DMS 273 (cell line): ENCODE data around the gene MRPL2.
"Not testable (repeated sequence)": the region's sequence is repeated elsewhere in the genome, so short reads cannot be mapped to it uniquely, and the experiment has no call there.

ENCODE experiments used
- DNase-seq: peaks from one replicate; lab custom pipeline; 2025; ENCODE audit not compliant: unreplicated experiment; lab: John Stamatoyannopoulos, UW

The MRPL2 gene

GRCh38 chr6:43053545-43054205, 5.6 kb downstream of the MRPL2 start, which contains the start of gene CUL7:
Gene CUL7 (minus strand): TSS chr6:43053851. CDS start chr6:43052788, 1,063 bp downstream.
- DNase-seq: peak; percentile 99

- DNase-seq: peak; percentile 59
These were observed 6.2 kb downstream of the MRPL2 start for GRCh38 chr6:43052842-43053544.

- DNase-seq: no peak
These were observed 6.9 kb downstream of the MRPL2 start for GRCh38 chr6:43052225-43052841.

DNA sequence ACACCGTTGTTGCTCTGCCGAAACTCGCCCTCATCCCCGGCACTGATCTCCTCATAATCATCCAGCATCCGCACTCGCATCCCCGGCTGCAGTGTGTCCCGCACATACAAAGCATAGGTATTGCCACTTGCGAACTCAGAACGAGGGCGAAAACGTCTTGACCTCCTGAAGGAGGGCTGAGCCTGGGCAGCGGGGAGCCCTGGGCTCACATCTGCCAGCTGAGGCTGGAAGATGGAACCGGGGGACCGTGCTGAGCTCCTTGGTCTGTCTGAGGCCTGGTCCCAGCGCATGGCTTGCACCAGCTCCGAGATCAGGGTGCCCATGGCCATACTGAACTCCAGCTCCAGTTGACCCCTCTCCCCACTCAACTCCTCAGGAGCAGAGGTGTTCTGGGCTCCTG, 8.3 kb downstream of the MRPL2 start:
- DNase-seq: no peak

DNA sequence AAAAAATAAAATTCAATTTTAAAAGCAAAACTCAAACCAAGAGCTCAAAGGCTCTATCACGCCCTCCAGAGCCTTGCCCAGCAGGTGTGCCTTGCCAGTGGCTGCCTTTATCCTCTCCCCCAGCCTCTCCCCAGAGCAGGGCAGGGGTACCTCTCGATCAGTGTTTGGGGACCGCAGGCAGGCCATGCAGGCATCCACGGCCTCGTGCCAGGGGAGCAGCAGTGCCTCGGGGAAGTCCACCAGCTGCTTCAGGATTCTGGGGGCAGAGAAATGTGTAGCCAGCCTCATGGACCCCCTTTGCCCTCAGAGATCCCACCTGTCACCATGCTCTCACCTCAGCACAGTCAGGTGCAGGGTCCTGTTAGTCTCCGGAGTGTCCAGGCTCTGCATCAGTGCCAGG, 11.2 kb downstream of the MRPL2 start:
- no peak for DNase-seq

- no peak for DNase-seq
These were observed 13.8 kb downstream of the MRPL2 start for GRCh38 chr6:43045371-43045930.

DNA sequence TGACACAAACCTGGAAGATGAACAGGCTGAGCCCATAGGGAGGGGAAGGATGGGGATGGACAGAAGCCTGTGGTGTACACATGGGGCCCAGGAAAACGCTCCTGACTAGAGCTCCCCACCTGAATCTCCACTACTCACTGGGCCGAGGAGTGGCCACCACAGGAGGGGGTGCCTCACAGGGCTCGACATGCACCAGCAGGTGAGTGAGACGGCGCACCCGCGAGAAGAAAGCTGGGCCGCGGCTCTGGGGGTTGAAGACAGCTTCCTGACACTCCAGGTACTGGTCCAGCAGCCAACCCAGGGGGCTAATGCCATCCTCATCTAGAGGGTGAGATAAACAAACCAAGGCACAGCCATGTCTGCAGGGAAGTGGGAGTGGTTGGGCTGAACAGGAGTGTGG, 15.9 kb downstream of the MRPL2 start:
- no peak for DNase-seq

- DNase-seq: not testable (repeated sequence)
These were observed 17.8 kb downstream of the MRPL2 start for GRCh38 chr6:43041475-43041874.

DNA sequence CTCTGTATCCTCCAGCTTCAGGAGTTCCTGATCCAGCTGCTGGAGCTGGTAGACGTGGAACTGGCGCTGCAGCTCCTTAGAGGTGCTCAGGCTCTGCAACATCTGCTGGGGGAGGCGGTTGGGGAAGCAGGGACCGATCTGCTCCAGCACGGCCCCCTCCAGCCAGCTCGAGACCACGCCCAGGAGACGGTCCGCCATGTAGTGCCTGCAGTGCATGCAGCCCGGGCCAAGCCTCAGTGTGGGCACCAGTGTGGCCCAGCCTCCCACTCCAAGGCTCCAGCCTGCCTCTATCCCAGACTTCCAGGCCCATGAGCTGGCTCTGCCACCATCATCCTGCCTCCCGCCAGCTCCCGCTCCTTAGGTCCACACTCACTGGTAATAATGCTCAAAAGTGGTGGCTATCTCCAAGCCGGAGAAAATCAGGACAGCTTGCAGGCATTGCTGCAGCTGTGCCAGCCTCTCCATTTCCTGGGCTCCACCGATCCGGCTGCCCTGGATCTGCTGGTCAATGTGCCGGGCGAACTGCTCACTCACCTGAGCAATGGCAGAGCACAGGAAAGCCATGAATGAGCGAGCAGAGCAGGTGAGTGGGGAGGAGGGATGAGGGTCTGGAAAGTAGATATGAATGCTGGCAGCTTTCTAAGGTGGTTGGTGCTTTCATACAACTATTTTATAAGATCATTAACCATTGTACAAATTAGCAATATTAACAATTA, 18.5 kb downstream of the MRPL2 start:
- no peak for DNase-seq

DNA sequence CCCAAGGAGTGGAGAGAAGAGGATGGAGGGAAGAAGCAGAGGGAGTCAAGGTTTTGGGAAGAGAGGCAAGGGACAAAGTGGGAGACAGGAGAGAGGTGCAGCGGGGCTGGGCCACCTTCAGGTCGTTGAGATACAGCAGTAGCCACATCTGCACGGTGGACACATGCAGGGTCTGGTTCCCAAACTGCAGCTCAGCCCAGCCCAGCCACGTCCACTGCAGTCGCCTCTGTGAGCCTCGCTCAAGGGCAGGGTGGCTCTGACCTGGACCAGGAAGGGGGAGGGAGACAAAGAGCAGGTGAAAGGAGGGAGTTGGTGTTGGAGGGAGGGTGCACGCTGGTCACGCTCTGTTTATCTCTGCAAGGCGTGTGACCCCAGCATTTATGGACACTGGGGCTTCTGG, 20.5 kb downstream of the MRPL2 start:
- DNase-seq: no peak

DNA sequence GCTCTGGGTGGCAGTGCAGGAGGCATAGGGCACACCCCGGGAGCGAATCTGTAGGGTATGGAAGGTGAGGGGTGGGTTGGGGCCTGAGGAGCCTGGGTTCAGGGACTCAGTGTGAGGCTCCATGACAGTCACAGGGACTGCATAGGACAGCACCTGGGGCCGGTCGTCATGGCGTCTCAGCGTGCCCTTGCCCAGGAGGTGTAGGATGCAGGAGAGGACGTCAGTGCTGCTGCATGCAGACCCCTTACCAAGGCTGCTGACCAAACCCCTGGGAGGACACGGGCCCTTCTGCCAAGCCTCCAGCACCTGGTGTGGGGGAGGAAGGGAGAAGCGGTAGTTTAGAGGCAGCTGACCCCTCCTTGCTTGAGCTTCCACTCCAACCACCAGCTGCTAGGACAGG, 21.5 kb downstream of the MRPL2 start:
- DNase-seq: no peak

DNA sequence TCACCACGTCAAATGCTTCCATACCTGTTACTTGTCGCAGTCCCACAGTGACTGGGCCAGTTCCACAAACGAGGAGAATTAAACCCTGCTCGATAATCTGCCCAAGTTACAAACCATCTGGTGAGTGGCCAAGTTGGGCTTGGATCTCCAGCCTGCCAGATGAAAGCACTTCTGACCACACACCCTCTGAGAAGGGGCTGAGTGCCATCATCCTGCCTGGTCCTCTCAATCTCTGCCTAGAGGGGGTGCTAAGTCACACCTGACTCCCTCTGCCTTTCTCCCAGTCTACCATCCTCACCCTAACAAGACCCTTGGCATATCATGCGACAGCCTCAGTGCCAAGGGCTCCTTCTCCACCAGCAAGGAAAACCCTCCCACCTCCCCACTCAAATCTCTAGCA, 22.0 kb downstream of the MRPL2 start:
- no peak for DNase-seq

- no peak for DNase-seq
These were observed 22.5 kb downstream of the MRPL2 start for GRCh38 chr6:43036712-43037111.

DNA sequence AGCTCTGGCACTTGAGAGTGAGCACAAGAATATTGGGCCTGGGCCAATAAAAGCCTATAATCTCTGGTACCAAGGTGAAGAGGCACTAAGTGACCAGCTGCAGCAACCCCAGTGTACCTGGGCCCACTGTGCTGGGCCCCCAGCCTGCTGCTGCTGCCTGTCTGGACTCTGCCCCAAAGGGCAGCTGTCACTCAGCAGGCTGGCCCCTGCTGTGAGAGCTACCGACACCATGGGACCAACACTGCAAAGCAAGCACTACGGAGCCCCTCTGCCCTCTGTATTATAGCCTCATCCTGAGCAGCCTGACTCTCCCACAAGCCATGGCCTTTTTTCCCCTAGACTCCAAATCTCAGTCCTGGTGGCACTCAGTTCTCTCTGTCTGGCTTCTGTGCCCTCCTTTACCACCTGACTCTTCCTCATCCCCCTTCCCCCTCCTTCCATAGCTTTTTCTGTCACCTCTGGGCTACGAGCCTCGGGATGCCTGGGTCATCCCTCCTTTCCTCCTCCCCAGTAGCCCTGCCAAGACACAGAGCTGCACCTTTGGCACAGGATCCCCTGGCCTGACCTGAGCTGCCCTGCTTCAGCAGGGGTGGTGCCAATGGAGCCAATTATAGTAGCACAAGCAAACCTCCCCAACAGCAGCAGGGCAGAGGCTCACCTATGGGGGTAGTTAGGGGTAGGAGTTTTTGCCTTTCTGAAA, 23.6 kb downstream of the MRPL2 start:
- DNase-seq: no peak

GRCh38 chr6:43034190-43034525, 25.1 kb downstream of the MRPL2 start:
- no peak for DNase-seq

DNA sequence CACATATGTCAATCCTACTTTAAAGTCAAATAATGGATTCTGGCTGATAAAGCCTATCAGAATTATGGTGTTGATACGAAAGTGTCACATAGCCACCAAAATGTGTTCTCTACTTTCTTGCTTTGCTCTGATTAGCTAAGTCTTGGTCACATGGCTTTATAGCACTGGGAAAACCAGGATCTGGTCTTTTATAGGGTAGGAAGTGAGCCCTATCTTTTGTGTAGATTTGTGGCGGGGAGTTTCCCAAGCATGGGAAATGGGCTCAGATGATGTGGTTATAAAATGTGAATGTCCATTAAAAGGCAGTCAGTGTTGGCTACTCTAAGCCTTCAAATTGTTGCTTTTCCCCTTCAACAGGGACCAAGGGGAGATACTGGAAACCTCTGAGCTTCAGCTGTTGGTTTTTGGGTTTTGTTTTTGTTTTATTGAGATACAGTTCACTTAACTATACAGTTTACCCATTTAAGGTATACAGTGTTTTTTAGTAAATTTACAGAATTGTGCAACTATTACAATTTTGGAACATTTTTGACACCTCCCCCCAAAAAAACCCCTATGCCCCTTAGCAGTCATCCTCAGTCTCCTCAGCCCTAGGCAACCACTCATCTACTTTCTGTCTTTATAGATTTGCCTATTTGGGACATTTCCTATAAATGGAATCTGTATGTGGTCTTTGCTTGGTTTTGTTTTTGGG, 25.6 kb downstream of the MRPL2 start:
- no peak for DNase-seq

DNA sequence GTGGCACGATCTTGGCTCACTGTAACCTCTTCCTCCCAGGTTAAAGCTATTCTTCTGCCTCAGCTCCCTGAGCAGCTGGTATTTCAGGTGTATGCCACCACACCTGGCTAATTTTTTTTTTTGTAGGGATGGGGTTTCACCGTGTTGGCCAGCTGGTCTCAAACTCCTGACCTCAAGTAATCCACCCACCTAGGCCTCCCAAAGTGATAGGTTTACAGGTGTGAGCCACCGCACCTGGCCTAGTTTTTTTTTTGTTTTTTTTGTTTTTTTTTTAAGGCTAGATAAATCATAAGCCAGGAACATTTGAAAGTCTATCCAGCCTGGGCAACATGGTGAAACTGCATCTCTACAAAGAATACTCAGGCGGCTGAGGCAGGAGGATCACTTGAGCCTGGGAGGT, 26.9 kb downstream of the MRPL2 start:
- DNase-seq: no peak

DNA sequence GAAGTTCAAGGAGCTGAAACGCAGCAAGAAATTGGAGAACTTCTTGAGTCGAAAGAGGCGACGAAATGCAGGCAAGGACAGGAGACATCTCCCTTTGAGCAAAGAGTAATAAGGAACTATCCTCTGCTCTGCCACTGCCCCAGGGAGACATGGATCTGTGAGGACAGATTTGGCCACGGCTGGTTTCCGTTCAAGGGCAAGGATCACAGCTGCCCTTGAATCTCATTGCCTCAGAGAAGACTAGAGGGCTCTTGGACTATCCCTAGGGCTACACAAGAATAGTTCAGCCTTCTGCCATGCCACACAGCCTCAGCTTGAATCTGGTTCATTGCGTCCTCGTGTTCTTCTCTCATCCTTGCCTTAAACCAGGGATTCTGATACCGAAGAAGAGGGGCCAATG, 30.1 kb downstream of the MRPL2 start:
- no peak for DNase-seq

DNA sequence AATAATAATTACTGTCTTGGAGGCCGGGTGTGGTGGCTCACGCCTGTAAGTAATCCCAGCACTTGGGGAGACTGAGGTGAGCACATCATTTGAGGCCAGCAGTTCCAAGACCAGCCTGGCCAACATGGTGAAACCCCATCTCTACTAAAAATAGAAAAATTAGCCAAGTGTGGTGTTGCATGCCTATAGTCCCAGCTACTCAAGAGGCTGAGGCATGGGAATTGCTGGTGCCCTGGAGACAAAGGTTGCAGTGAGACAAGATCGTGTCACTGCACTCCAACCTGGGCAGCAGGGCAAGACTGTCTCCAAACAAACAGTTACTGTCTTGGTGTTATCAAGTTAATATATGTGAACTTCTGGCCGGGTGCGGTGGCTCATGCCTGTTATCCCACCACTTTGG, 32.9 kb downstream of the MRPL2 start:
- no peak for DNase-seq

DNA sequence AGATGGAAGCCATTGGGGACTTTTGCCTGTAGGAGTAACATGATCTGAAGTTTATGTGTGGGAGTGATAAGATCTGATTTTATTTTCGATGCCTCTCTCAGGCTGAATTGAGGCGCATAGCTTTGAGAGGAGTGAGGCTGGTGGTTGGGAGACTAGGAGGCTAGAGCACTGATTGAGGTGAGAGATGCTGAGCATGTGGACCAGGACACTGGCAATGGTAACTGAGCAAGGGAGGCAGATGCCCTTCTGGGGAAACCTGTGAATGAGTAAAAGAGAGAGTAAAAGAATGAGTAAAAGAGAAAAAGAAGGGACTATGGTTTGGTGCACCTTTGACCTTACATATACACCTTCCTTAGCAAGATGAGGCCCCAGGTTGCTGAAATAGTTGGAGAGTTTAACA, 34.8 kb downstream of the MRPL2 start:
- DNase-seq: no peak
